Superior temporal gyrus (tissue), 1 donor: Measurements from ENCODE around the gene HPGD.

Experiments used
- DNase-seq: peaks from one replicate; pipeline ENCODE4 v3.0.0-alpha.2; 2016; ENCODE audit errors: extremely low spot score

HPGD gene

DNA sequence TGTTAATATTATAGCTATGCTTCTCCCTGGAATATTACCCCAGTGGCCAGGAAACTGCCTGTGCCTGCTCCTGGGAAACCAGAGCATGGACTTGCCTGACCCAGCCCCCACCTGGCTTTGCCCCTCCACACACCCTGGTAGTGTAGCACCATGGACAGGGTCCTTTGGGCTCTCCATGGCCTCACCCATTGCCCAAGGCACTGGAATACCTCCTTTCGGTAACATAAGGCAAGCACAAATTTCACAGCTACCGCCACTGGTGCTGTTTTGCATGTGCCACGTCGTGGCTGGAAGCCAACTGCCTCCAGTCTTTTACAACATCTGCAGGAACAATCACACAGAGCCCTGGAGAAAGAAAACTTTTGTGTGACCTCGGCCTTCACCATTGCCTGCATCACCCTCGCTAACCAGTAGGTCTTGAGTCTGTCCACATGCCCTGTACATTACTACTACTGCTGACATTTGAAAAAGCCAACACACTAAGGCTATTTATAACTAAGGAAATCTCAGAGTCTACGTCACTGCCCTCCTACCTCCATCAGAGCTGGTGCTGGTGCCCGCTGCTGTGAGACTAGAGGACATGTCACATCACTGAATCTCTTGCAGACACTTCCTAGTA lies 47.7 kb downstream of the HPGD start:
- DNase-seq = no peak

DNA sequence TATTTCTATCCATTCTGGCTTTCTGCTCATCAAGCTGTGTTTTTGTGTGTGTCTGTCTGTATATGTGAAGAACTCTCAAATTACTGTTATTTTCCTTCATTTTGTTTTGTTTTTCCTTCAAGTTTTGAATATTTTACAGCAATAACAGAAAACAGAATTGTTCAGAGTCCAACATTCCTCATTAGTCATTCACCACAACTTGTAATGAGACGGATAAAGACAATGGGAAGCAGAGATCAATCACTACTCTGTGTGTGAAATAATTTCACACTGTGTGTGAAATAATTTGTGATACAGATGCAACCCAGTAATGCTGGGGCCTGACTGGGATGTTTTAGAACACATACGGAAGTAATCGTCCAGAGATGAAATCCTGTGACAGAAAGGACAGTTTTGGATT lies 55.2 kb downstream of the HPGD start:
- no peak for DNase-seq

DNA sequence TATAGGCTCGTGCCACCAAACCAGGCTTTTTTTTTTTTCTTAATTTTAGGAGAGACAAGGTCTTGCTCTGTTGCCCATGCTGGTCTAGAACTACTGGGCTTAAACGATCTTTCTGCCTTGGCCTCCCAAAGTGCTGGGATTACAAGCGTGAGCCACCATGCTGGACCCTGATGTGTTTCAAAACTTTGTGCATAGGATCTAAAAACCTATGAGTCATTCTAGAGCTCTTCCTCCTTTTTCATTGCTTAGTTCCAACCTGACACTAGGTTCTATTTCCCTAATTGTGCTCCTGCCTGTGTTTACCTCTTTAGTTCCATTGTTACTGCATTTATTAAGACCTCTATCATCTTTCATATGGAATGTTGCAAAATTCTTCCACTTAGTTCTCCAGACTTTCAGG lies 57.3 kb downstream of the HPGD start:
- no peak for DNase-seq

DNA sequence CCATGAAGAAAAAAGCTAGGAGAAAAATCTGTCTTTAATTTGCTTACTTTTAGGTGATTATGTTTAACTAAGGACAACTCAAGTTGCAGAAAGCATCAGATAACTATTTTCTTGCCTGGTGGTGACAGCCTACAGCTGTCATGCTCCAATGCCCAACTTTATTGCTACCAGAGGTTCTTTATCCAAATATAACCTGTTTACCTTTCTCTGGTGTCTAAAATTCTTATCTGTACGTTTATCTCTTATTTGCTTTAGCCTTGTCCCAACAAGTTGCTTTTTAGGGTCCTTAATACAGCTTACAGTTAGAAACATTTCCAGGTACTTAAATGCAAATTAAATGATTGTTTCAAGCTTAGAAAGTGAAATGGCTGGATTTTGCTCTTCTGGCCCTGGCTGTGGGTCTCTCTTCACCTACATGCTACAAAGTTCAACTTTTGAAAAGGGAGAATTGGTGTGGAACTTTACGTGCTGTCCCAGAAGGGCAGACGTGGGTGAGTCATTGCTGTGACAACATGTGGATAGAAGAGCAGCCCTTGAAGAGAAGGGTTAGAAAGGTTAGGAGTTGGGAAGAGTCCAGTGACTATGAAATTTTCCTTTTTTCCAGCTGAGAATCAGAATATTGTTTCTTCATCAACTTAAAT lies 60.7 kb downstream of the HPGD start:
- DNase-seq = no peak

DNA sequence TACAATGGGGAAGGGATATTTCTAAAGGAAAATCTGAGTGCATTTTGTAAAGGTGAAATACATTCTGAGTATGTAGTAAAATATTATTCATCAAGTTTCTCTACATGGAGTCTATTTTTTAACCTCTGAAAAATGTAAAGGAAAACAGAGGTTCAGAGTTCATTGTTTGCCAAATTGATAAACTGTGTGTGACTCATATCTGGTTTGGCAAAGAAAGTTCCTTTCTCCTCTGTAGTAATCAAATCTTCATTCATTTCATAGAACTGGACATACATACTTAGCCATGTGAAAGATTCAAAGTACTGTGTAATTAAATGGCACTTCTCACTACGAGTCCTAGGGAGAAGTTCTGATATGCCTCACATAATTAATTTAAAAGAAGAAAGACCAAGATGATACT lies 61.6 kb downstream of the HPGD start:
- no peak for DNase-seq

DNA sequence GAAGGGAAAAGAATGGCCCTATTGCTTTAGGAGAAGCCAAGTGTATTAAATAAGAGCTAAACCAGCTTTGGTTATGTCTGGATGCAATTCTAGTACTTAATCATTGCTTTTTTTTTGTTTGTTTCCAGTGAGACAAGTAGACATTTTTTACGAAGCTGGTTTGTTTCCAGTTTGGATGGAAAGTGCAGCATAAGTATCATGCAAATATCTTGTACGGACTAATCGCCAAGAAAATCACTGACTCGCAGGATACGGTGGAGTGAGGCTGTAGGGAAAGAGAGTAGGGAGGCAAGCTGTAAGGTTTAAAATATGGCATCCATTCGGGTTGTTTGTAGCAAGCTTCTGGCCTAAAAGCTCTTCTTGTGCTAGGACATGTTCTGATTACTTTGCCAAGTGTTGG lies 64.8 kb downstream of the HPGD start:
- no peak for DNase-seq

DNA sequence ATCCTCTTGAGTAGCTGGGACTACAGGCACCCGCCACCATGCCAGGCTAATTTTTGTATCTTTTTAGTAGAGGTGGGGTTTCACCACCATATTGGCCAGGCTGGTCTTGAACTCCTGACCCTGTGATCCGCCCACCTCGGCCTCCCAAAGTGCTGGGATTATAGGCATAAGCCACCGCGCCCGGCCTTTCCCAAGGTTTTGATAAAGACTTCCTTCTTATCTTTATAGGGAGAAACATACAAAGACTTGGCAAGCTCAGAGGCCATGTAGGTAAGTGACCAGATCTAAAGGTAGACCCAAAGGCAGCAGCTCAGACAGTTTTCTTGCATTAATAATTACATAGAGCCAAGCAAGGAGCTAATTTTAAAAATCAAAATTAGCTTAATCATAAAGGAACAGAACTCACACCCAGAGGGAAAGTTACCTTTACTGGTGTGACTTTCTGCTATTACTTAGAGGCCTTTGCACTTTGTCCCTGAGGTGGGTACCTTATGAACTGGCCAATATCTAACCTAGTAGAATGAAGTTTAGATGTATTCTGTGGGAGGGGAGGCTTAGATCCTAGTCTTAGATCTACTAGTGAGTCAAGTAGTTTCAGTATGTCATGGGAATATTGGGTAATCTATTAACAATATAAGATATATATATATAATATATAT lies 67.3 kb downstream of the HPGD start:
- DNase-seq = no peak

DNA sequence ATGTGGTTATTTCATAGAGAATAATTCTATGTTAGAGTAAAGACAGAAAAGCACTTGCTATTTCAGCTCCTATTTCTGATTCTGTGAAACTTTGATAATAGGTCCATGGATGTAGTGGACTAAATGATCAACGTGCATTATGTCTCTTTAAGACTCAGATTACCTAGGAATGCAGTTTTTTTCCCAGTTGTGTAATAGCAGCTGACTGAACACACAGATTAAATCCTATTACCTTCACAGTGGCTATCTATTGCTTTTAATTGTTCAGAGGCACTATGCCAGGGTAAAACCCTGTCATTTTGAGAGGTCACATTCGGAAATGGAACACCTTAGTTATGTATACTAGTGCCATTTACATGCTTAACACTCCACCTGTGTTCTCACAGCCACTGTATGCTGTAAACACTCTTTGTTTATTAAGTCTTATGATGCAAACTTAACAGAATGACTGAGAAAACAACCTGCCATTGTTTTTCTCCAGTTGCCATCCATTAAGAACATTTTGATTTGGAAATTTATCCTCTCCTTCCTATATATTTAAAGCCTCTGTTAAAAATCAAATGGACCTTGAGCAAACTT lies 70.5 kb downstream of the HPGD start:
- DNase-seq = no peak

DNA sequence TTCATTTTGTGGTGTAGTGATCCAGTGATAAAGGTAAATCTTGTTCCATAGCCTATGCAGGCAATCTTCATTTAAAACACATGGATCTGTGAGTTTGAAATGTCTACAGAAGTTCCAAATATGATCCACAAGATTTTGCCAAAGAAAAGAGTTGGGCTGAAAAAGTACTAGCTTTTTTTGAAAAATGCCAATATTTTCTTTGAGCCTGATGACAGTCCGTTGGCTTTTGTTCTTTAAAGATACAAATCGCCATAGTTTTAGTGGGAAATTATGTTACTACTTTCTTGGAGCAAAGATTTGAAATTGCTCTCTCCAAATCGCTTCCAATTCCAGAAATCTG lies 71.5 kb downstream of the HPGD start:
- DNase-seq = no peak

DNA sequence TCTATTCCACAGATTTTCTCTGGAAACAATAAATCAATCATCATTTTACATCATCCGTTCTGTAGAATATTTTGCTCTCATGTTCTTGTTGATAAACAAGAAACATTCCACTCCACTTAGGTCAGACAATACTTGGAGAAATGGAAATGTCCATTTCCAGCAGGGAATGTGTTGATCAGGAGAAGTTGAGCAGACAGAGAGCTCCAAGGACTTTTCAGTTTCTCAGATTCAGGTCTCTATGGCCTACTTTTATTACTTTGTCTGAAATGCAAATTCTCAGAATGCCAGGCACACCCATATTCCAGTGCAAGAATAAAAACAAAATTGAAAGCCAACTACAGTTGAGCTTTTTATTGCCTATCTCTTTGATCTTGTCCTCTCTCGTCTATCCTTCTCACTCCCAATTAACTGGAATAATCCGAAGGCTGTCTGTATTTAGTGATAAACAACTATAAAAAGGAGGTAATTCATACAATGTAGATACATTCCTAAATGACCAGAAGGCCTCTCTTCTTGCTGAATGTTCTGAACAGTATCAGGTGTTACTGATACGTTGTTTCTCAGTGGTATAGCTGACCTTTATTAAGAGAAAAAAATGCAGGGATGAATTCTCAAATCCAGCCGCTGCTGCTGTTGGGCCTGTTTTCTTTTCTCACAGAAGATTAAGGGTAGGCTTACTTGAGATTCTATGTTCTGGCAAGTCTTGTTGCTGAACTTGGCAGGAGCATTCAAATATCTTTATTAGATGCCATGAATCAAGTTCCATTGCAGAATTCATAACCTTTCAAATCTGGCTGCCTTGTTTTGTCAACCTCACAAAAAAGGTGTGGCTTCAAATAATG lies 72.1 kb downstream of the HPGD start:
- no peak for DNase-seq

DNA sequence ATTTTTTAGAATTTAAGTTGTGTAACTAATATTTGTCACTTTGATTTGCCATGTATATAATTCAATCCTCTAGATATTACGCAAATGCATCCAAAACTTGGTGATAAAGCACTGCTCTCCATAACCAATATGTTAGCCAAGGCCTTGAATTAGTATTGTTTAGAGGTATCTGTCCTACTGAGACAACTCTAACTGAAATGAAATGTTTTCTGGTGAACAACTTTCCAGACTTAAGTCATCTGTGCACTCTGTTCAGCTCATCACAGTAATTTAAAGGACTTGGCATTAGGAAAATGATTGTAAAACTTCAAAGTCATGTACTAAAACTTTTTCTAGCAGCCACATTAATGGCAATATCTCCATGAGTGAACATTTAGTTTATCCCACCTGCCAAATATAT lies 73.1 kb downstream of the HPGD start:
- no peak for DNase-seq

DNA sequence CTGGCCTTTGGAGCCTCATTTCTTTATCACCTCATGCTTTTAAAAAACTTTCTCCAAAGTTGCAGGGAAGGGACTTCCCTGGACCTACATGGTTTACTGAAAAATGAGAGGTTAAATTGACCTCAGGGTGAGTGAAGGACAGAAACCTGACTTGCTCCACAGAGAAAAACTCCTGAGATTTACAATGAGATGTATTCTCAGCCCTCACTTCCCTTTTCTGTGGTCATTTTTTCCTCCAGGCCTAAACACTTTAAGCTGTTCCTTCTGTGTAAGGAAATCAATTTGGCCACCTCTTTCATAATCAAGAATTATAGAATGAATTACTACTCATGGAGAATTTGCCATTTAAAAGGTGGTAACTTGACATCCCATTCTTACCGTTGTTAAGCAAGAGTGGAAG lies 77.9 kb downstream of the HPGD start:
- DNase-seq = no peak
